PC-3 (cell line): ENCODE measurements around the gene REEP2. TPM values are rescaled to one million over a fixed set of nuclear protein-coding genes. Genes with fewer than 3 reads are reported as not detected.
"Not testable (repeated sequence)": the region's sequence is repeated elsewhere in the genome, so short reads cannot be mapped to it uniquely, and the experiment has no call there.

Source experiments
- ATAC-seq: fragments of 200-7000 bp; cut with Tn5 transposase; 2 replicates; pipeline ENCODE4 v1.9.1; 2020; ENCODE audit warnings: mild to moderate bottlenecking, moderate library complexity
- BruUV-seq: library from RNA; stranded (reverse); fragments of 400-500 nt; replicated peaks from 2 replicates; lab custom pipeline; 2021; lab: Mats Ljungman, UMichigan
- CTCF ChIA-PET: fragments of 300-600 bp; sonication (Branson Sonifier 250); formaldehyde crosslinking; loops from one replicate; lab custom pipeline; 2022; ENCODE audit warnings: antibody characterized with exemption; lab: Charles Lee
- POLR2A ChIA-PET: fragments of 300-600 bp; sonication (Branson Sonifier 250); formaldehyde crosslinking; loops from one replicate; lab custom pipeline; 2022; ENCODE audit warnings: antibody characterized with exemption; ENCODE audit not compliant: unreplicated experiment; lab: Charles Lee
- DNase-seq: peaks from one replicate; pipeline ENCODE4 v3.0.0-alpha.2; 2015
- H2AFZ ChIP-seq: fragments of 300-600 bp; sonication (generic); 2 replicates; pipeline ENCODE4 v1.6.0; 2016; ENCODE audit warnings: antibody characterized with exemption, low read length
- H3F3A ChIP-seq: fragments of 300-600 bp; sonication (generic); one replicate; pipeline ENCODE4 v1.6.0; 2017; ENCODE audit warnings: antibody characterized with exemption, low read length, control low read depth, mild to moderate bottlenecking; ENCODE audit not compliant: unreplicated experiment
- H3K27ac ChIP-seq: fragments of 300-600 bp; sonication (generic); 2 replicates; pipeline ENCODE4 v1.5.1; 2016; ENCODE audit warnings: mild to moderate bottlenecking, low read length
- H3K27me3 ChIP-seq: fragments of 300-600 bp; sonication (generic); 2 replicates; pipeline ENCODE4 v1.6.1; 2016; ENCODE audit warnings: low read length, mixed read lengths
- H3K36me3 ChIP-seq: fragments of 300-600 bp; sonication (generic); 2 replicates; pipeline ENCODE4 v1.6.1; 2016; ENCODE audit warnings: low read depth, mixed run types, low read length, mixed read lengths
- H3K4me1 ChIP-seq: fragments of 300-600 bp; sonication (generic); 2 replicates; pipeline ENCODE4 v1.5.1; 2016; ENCODE audit warnings: low read length; ENCODE audit not compliant: insufficient read depth
- H3K4me2 ChIP-seq: fragments of 300-600 bp; sonication (generic); 2 replicates; pipeline ENCODE4 v1.6.0; 2016; ENCODE audit warnings: low read length
- H3K4me3 ChIP-seq: fragments of 300-600 bp; sonication (generic); 2 replicates; pipeline ENCODE4 v1.5.1; 2016; ENCODE audit warnings: mild to moderate bottlenecking, low read length, mixed read lengths
- H3K79me2 ChIP-seq: fragments of 300-600 bp; sonication (generic); 2 replicates; pipeline ENCODE4 v1.6.1; 2017; ENCODE audit warnings: low read length, mixed read lengths
- H3K9ac ChIP-seq: fragments of 300-600 bp; sonication (generic); 2 replicates; pipeline ENCODE4 v1.6.0; 2016; ENCODE audit warnings: mild to moderate bottlenecking, low read length
- H3K9me2 ChIP-seq: fragments of 300-600 bp; sonication (generic); replicated peaks from 2 replicates; pipeline ENCODE4 v1.6.1; 2016; ENCODE audit warnings: mixed run types, low read length, mixed read lengths
- H3K9me3 ChIP-seq: fragments of 300-600 bp; sonication (generic); 2 replicates; pipeline ENCODE4 v1.6.1; 2016; ENCODE audit warnings: low read length, mixed read lengths
- H4K20me1 ChIP-seq: fragments of 300-600 bp; sonication (generic); 2 replicates; pipeline ENCODE4 v1.6.1; 2016; ENCODE audit warnings: low read length, mixed read lengths
- CTCF ChIP-seq: fragments of 300-600 bp; sonication (generic); conservative IDR thresholded peaks from 2 replicates; pipeline ENCODE4 v1.5.1; 2017; ENCODE audit warnings: antibody characterized with exemption, low read depth, mild to moderate bottlenecking, low read length
- EZH2 ChIP-seq: fragments of 300-600 bp; sonication (generic); IDR thresholded peaks from one replicate; pipeline ENCODE4 v1.6.1; 2017; ENCODE audit warnings: antibody characterized with exemption, mild to moderate bottlenecking, low read length; ENCODE audit not compliant: unreplicated experiment
- EZH2phosphoT487 ChIP-seq: fragments of 300-600 bp; sonication (generic); IDR thresholded peaks from 2 replicates; pipeline ENCODE4 v1.6.1; 2018; ENCODE audit warnings: mild to moderate bottlenecking, antibody characterized with exemption, low read length, borderline replicate concordance
- intact Hi-C: fragments of 100-400 bp; cut with micrococcal nuclease; formaldehyde crosslinking; loops from 2 replicates; pipeline ENCODE4 v1.9.0; 2023
- total RNA-seq: library from RNA; depleted of rRNA; stranded (reverse); fragments of >200 nt; gene quantifications from 2 replicates; pipeline ENCODE4 v1.2.3, GENCODE V29; 2014

REEP2 gene
- total RNA-seq, 1 experiment from 2014 or later = 2.5 TPM

GRCh38 chr5:138470322-138471051 lies 31.6 kb downstream of the REEP2 start:
- no TSS peak for BruUV-seq

DNA sequence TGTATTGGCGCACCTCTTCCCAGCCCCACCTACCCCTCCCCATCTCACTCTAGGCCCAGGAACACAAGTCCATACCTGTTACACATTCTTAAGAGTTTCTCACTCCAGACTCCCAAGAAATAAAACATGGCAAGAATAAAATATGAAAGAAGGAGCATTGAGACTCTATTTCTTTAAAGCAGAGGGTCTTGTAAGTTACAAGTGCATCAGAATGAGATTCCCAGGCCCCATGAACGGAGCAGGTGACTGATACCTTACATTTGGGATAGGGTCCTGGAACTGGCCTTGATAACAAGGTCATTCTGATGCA lies 32.1 kb downstream of the REEP2 start:
- DNase-seq = no peak
- Histone ChIP-seq H3K27ac (no peak overlapping the region), H3K9ac (no peak overlapping the region), H3K4me3 (no peak overlapping the region), H3K36me3 (no peaks in the 10 kb centered on the region), H3K9me3 (no peaks in the 10 kb centered on the region), H3K4me1 (no peaks in the 10 kb centered on the region), H3K4me2 (no peak overlapping the region), H4K20me1 (no peaks in the 10 kb centered on the region), H3F3A (no peaks in the 10 kb centered on the region), H2AFZ (no peak overlapping the region), H3K9me2 (no peaks in the 10 kb centered on the region), H3K79me2 (no peaks in the 10 kb centered on the region), H3K27me3 (peaks cover 10% of the 10 kb centered on the region)
- ChIA-PET CTCF (no interaction called here), POLR2A (no interaction called here)
- BruUV-seq = no TSS peak
- ATAC-seq = no peak
- TF ChIP-seq EZH2 = no peak
- no peak for TF ChIP-seq EZH2phosphoT487
- no peak for TF ChIP-seq CTCF
- intact Hi-C loops = no loop called here

More at GRCh38 chr5:138470322-138471051, 31.6 kb downstream of the REEP2 start:
- Histone ChIP-seq H3K4me1 (no peaks in the 10 kb centered on the region), H3K79me2 (no peaks in the 10 kb centered on the region), H3K27me3 (peaks cover 15% of the 10 kb centered on the region), H3K9ac (no peak overlapping the region), H3F3A (no peaks in the 10 kb centered on the region), H3K27ac (no peak overlapping the region), H3K4me3 (no peak overlapping the region), H3K4me2 (no peak overlapping the region), H3K9me2 (no peaks in the 10 kb centered on the region), H3K9me3 (no peaks in the 10 kb centered on the region), H4K20me1 (no peaks in the 10 kb centered on the region), H2AFZ (no peak overlapping the region), H3K36me3 (no peaks in the 10 kb centered on the region)
- no peak for TF ChIP-seq EZH2
- no peak for TF ChIP-seq EZH2phosphoT487
- no peak for TF ChIP-seq CTCF
- CTCF ChIA-PET = no interaction called here
- POLR2A ChIA-PET = no interaction called here
- DNase-seq = no peak
- intact Hi-C loops = no loop called here
- no peak for ATAC-seq

DNA sequence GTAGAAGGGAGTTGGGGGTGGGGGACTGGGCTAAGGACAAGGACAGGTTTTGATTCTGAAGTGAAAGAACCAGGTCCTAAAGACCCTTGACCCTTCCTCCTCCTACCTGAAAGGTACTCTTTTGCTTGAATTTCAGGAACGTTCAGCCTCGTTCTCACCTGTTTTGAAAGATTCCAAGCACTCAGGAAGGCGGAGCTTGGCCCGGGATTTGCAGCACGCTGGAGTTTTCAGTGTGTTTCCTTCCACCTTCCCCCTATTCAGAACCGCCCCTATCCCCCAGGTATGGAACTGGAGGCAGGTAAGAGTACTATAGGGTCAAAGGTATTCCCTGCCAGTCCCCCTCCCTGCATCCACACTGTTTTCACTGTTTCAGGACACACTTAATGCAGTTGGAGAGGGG lies 33.5 kb downstream of the REEP2 start:
- no peaks in the 10 kb centered on the region for H4K20me1 ChIP-seq
- TF ChIP-seq EZH2 = no peak
- TF ChIP-seq EZH2phosphoT487 = no peak
- no peak for TF ChIP-seq CTCF
- POLR2A ChIA-PET = no interaction called here
- no peaks in the 10 kb centered on the region for H3K9me2 ChIP-seq
- no peaks in the 10 kb centered on the region for H3K36me3 ChIP-seq
- no peak overlapping the region for H3K4me2 ChIP-seq
- DNase-seq (no peak), ATAC-seq (no peak)
- intact Hi-C loops = no loop called here
- no peaks in the 10 kb centered on the region for H3K27me3 ChIP-seq
- no peak overlapping the region for H3K4me3 ChIP-seq
- H2AFZ ChIP-seq = 0 out of 2 replicates have a peak overlapping the region, but pooled peaks have one; percentile 26
- H3K4me1 ChIP-seq = no peaks in the 10 kb centered on the region
- BruUV-seq = no TSS peak
- H3K79me2 ChIP-seq = no peaks in the 10 kb centered on the region
- H3F3A ChIP-seq = no peaks in the 10 kb centered on the region
- H3K9me3 ChIP-seq = no peaks in the 10 kb centered on the region
- H3K9ac ChIP-seq = no peak overlapping the region
- CTCF ChIA-PET = no interaction called here
- no peak overlapping the region for H3K27ac ChIP-seq

DNA sequence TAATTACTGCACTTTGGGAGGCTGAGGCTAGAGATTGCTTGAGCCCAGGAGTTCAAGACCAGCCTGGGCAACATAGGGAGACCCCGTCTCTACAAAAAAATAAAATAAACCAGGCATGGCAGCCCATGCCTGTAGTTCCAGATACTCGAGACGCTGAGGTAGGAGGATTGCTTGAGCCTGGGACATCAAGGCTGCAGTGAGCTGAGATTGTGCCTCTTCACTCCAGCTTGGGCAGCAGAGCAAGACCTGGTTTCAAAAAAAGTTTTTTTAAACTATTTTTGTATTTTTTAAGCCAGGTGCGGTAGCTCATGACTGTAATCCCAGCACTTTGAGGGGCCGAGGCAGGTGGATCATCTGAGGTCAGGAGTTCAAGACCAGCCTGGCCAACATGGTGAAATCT lies 34.3 kb downstream of the REEP2 start:
- CTCF ChIA-PET = interaction anchor here (0.5 kb wide), 1 partner anchor 20 kb away, joined by 8 read pairs; no protein-coding TSS in a partner anchor
- BruUV-seq, H3K27me3 ChIP-seq, H3K9me2 ChIP-seq, H3K27ac ChIP-seq, POLR2A ChIA-PET, H3K4me3 ChIP-seq, H3K79me2 ChIP-seq, H3K9me3 ChIP-seq, H3K36me3 ChIP-seq, ATAC-seq, H4K20me1 ChIP-seq, H3K9ac ChIP-seq, H3F3A ChIP-seq, H3K4me1 ChIP-seq, H3K4me2 ChIP-seq, DNase-seq, H2AFZ ChIP-seq, intact Hi-C loops: not testable (repeated sequence)
